GM19239 (cell line): ENCODE measurements around the gene ASPRV1.
A peak's percentile ranks its signal among the peaks of the same experiment; 100 is the strongest.

Experiments used
- DNase-seq: peaks from one replicate; pipeline ENCODE4 v3.0.0; 2011; ENCODE audit warnings: low spot score; ENCODE audit not compliant: insufficient read length
- FAIRE-seq: peaks from 2 replicates; lab custom pipeline; 2011; peaks lifted over from hg19 to GRCh38; lab: Jason Lieb, UNC

ASPRV1 gene

DNA sequence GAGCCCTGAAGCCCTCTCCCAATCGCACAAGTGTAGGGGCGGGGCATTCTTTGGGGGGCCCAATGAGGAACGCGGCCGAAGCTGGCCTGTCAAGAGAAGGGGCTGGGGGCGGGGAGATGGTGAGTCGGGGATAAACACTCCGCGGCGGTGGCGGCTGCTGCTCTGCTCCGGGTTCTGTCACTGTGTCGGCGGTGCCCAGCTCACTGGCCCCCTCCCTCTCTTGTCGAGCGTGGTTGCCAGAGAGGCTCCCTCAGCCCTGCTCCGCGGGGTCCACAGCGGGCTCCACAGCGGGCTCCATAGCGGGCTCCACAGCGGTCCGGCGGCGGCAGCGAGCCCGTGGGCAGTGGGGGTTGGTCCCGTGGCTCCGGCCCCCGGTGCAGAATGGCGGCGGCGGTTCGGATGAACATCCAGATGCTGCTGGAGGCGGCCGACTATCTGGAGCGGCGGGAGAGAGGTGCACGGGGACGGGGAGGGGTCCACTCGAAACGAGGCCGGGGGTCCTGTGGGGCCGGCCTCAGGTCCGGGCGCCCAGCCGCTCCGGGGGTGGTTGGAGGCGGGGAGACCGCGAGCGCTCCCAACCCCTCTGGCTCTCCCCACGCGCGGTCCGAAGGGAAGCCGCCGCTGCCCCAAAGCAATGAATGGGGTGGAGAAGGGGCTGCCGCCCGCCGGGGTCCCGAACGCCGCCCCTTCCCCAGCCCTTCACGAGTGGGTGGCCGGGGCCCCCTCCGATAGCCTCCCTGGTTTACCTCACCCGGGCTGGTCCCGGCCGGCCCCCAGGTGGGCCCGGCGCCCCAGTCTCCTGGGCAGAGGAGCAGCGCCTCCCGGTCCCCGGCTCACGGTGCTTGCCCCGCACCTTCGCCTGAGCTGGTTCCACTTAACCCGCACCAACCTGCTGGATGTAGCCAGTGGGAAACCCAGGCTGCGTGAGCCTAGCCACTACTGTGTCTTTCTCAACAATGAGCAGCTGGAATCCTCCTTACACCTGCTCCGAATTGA lies 46.2 kb downstream of the ASPRV1 start, which contains the start of gene MXD1:
MXD1 (plus strand) TSS at position 160 of the 996 bp plus-strand sequence; CDS start at position 382, 222 bp downstream.
- no peak for FAIRE-seq
- peak; percentile 89 for DNase-seq

DNA sequence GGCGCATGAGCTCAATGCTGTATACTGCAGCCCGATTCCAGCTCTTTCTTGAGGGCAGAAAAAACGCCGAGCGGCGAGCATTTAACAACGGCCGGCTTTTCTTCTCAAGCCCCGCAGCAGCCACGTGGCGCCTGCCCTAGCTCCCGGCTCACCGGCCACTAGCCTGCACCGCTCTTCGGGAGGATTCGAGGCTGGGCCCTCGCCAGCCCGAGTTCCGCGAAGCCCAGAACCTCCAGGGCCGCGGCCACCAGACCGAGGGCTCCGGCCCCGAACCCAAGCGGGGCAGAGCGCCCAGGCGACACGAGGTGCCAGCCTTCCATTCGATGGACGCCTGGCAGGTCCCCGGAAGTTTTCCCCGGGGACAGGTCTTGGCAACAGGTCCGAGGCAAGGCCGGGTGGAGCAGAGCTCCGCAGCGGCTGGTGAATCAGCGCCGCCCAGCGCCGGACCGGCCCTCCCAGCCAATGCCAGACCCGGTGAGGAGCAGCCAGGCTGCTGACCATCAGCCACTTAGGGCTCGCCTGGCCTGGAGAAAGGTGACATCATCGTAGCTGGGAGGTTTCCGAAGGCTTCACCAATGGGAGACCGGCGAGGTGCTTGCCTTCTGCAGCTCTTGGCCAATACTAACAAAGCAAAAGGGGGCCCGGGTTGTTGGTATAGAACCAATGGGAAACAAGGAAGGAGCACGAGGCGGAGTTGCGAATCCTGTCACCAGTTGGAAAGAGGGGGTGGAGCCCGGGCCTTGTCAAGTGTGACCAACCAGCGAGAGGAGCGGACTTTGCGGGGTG lies 47.1 kb downstream of the ASPRV1 start:
- DNase-seq (peak; percentile 71), FAIRE-seq (peak; percentile 99)

DNA sequence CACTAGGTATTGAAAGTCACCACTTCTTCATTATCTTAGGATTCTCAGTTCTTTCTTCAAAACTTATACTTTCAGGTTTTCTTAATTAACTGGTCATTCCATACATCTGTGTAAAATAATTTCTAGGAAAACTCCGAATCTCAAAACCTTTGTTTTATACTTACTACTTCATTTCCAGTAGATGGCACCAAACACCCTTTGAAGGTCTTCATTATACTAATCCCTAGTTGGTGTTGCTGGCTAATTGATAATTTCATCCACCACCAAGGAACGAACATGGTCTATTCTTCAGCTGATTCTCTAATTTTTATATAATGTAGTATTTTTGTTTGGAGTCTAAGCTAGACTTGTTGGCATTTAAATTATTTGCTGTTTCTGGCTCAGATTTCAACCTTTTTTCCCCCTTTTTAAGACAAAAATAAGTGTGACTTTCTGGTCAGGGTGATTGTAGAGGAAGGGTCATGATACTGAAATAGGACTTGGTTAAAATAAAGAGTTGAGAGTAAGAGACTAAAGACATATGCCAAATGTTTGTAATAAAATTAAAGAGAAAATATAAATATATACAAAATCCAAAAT lies 49.4 kb downstream of the ASPRV1 start:
- peak; percentile 80 for FAIRE-seq

More for the DNA sequence above, 49.4 kb downstream of the ASPRV1 start:
- DNase-seq, result no peak
